DMS53 (cell line): Measurements from ENCODE around the gene MCL1.
"Not testable (repeated sequence)": the region's sequence is repeated elsewhere in the genome, so short reads cannot be mapped to it uniquely, and the experiment has no call there.

Experiments used
- DNase-seq: peaks from one replicate; lab custom pipeline; 2025; lab: John Stamatoyannopoulos, UW

The MCL1 gene

DNA sequence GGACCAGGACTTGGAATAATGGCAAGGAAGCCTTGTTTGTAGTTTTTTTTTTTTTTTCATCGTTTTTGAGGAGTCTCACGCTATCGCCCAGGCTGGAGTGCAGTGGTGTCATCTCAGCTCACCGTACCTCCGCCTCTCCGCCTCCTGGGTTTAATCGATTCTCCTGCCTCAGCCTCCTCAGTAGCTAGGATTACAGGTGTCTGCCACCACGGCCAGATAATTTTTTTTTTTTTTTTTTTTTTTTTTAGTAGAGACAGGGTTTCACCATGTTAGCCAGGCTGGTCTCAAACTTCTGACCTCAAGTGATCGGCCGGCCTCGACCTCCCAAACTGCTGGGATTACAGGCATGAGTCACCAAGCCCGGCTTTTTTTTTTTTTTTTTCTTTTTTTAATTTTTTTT, 23.0 kb upstream of the MCL1 start:
- DNase-seq = not testable (repeated sequence)

DNA sequence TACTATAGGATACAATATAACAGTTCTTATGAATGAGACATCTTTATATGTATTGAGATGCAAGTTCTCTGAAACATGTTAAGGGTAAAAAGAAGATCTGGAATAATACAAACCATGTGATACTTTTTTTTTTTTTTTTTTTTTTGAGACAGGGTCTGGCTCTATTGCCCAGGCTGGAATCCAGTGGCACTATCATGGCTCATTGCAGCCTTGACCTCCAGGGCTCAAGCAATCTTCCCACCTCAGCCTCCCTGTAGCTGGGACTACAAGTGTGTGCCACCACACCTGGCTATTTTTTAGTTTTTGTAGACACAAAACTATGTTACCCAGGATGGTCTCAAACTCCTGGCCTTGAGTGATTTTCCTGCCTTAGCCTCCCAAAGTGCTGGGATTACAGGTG, 22.1 kb upstream of the MCL1 start:
- DNase-seq = no peak

DNA sequence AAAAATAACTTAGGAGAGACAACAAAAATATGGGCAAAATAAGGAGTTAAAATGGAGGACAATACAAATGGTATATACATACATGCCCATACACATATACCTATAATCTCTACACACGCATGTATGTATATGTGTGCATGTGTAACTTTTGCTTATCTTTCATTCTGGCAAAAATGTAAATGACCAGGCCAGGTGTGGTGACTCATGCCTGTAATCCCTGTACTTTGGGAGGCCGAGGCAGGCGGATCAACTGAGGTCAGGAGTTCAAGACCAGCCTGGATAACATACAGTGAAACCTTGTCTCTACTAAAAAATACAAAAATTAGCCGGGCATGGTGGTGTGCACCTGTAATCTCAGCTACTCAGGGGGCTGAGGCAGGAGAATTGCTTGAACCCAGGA, 18.9 kb upstream of the MCL1 start:
- not testable (repeated sequence) for DNase-seq

GRCh38 chr1:150596976-150597375, 17.6 kb upstream of the MCL1 start:
- DNase-seq = no peak

GRCh38 chr1:150596095-150596892, 16.9 kb upstream of the MCL1 start:
- DNase-seq = no peak

DNA sequence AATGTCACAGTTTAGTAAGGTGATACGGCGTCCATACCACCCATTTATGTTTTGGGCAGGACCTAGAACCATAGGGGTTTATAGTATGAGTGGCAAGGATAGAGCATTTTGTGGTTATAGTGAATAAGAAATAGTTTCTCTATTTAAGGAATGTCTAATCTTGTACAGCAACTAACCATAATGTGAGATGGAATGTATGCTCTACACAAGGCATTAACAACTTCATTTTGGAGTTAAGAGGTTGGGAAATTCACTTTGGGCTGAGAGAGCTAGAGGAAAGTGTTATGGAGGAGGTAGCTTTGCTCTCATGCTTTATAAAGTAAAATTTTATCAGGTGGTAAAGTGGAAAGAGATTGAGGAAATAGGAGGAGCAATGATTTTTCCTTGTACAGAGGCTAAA, 3.0 kb upstream of the MCL1 start:
- no peak for DNase-seq

- not testable (repeated sequence) for DNase-seq
These were observed 2.6 kb upstream of the MCL1 start for GRCh38 chr1:150581962-150582361.

DNA sequence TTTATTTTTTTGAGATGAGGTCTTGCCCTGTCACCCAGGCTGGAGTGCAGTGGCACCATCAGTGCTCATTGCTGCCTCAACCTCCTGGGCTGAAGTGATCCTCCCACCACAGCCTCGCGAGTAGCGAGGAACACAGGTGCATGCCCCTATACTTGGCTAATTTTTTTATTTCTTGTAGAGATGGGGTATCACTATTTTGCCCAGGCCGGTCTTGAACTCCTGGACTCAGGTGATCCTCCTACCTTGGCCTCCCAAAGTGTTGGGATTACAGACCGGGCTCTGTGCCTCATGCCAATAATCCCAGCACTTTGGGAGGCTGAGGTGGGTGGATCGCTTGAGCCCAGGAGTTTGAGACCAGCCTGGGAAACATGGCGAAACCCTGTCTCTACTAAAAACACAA, 2.0 kb upstream of the MCL1 start:
- DNase-seq = not testable (repeated sequence)

GRCh38 chr1:150580966-150581365, 1.6 kb upstream of the MCL1 start:
- peak; percentile 24 for DNase-seq

DNA sequence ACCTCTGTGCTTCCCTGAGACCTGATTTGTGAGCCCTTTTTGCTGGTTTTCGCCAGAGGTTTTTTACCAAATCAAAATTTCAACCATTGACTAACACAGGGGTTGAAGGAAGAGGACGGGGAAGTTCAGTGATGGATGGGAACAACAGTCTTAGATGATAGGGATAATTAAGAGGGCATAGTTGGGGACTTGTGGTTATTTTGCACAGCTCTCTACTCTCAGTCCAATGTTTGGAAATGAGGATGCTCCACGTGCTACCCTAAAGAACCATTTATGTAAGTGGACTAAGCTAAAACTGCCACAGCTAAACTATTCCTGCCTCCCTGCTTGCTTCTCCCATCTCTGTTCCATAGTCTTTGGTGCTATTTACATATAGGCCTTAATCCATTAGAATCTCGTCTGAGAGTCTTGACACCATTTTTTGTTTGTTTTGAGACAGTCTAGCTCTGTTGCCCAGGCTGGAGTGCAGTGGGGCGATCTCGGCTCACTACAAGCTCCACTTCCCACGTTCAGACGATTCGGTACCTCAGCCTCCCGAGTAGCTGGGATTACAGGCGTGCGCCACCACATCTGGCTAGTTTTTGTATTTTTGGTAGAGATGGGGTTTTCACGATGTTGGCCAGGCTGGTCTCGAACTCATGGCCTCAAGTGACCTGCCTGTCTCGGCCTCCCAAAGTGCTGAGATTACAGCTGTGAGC, 684 bp upstream of the MCL1 start:
- no peak for DNase-seq

DNA sequence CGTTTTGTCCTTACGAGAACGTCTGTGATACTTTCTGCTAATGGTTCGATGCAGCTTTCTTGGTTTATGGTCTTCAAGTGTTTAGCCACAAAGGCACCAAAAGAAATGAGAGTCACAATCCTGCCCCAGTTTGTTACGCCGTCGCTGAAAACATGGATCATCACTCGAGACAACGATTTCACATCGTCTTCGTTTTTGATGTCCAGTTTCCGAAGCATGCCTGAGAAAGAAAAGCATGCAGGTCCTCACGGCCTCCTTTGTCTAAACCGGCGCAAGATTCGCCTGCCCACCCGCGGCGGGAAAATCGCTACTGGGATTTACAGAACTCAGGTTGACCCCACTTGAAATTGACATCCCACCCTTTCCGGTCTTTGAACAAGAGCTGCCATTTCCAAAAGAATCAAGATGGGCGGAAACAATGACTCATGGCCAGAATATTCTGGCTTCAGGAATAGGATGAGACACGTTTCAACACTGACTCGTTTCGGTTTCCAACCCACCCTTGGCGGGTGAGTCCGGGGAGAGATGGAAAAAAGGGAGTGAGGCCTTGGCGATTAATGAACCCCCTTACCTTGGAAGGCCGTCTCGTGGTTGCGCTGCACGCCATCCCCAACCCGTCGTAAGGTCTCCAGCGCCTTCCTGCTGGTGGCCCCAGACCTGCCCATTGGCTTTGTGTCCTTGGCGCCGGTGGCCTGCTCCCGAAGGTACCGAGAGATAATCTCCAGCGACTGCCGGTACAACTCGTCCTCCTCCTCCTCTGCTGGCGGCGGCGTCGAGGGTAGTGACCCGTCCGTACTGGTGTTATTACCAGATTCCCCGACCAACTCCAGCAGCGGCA, 919 bp downstream of the MCL1 start:
- DNase-seq = peak; percentile 76

- DNase-seq = peak; percentile 49
These were observed 1.7 kb downstream of the MCL1 start for GRCh38 chr1:150577557-150578271.

GRCh38 chr1:150576794-150577556, 2.4 kb downstream of the MCL1 start:
- DNase-seq = peak; percentile 29

DNA sequence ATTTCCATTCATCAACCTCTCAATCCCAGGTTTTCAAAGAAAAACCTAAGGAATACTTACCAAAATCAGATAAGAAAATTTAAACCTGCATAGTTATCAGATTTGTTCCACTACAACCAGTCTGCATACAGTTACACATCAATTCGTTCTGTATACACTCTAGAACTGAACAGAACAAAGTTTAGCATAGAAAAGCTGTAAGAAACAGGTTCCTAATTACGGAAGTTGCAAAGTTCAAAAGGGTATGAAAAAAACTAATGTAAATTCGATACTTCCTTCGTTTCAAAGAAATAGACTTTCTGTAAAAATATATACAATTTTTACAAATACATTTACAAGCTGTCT, 3.1 kb downstream of the MCL1 start:
- no peak for DNase-seq

- DNase-seq = peak; percentile 28
These were observed 3.7 kb downstream of the MCL1 start for GRCh38 chr1:150575518-150576366.

DNA sequence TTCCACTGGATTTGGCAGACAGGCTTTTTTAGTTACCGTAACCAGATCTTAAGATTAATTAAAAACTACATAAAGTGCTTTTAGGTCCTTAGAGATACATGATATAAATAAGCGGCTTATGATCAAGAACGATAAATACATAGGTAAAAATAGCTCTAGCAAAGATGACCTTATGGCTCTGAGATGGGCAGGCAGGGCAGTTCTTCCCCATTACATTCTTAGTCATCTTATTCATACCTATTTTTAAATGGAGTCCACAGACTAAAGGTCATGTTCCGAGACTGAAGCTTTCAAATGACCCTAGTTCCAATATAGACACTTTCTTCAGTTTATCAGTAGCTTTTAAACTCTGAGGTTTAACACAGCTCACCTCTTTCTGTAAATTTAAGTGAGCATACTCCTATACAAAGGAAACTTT, 4.3 kb downstream of the MCL1 start:
- DNase-seq = peak; percentile 18

GRCh38 chr1:150574260-150575071, 4.9 kb downstream of the MCL1 start:
- DNase-seq = peak; percentile 45

DNA sequence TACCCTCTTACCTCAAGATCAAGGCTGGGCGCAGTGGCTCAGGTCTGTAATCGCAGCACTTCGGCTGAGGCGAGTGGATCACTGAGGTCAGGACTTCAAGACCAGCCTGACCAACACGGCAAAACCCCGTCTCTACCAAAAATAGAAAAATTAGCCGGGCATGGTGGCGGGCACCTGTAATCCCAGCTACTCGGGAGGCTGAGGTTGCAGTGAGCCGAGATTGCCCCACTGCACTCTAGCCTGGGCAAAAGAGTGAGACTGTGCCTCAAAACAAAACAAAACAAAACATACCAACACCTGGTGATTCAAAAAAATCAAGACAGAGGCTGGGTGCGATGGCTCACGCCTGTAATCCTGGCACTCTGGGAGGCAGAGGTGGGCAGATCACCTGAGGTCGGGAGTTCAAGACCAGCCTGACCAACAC, 5.8 kb downstream of the MCL1 start:
- DNase-seq = not testable (repeated sequence)

- DNase-seq = peak; percentile 39
These were observed 6.3 kb downstream of the MCL1 start for GRCh38 chr1:150572918-150573647.
